Left renal pelvis (tissue), 4 donors: ENCODE measurements around the gene TMEM235. TPM values are rescaled to one million over a fixed set of nuclear protein-coding genes. Genes with fewer than 3 reads are reported as not detected.
"Not testable (repeated sequence)": the region's sequence is repeated elsewhere in the genome, so short reads cannot be mapped to it uniquely, and the experiment has no call there.

Experiments
- DNase-seq, 4 donors: peaks; one replicate each; pipeline ENCODE4 v3.0.0-alpha.2; 2013; ENCODE audit warnings: low read depth in 4 of 4, low spot score in 3 of 4
- polyA plus RNA-seq, 4 donors: library from polyadenylated mRNA; unstranded; fragments of 120-200 nt; gene quantifications; one replicate each; pipeline ENCODE4 v1.2.1, GENCODE V29; 2013; ENCODE audit not compliant: insufficient read length in 4 of 4

Gene TMEM235
- polyA plus RNA-seq, 4 donors, result not detected

DNA sequence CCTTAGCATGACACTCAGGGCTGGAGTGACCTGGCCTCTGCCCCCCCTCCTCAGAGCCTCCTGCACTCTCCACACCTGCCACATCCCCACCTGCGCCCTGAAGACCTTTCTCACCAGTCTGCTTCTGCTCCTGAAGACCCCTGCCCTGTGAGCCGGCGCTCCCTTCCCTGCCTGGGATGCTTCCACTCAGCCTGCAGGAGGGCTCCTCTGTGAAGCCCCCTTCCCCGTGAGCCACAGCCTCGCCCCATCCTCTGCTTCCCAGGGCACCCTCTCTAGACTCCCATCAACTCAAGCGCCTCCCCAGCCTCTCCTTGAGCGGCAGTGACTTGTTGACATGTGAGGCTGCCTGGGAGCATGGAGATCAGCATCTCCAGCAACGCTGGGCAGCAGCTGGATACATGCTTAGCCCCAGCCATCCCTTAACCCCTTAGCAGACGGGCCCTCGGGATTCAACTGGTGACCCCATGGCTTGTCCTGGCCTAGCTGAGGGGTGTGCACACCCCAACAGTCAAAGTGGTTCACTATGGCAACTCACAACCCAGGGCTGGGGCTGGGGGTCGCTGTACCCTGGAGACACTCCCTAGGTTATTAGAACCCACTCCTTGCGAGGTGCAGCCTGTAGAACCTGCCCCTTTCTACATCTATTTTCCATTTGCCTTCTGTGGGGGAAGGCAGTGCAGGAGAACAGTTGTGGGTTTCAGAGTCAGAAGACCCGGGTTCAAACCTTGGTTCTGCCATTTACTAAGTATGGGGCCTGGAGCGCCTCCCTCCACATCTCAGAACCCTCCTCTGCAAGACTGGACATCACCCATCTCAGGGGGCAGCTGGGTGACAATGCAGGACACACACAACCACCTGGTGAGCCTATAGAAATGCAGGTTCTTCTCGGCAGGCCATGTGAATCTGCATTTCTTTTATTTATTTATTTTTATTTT, 21.5 kb downstream of the TMEM235 start:
- no peak for DNase-seq

DNA sequence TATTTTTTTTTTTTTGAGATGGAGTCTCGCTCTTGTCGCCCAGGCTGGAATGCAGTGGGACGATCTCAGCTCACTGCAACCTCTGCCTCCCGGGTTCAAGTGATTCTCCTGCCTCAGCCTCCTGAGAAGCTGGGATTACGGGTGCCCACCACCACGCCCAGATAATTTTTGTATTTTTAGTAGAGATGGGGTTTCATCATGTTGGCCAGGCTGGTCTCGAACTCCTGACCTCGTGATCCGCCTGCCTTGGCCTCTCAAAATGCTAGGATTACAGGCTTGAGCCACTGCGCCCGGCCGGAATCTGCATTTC, 22.2 kb downstream of the TMEM235 start:
- not testable (repeated sequence) for DNase-seq

DNA sequence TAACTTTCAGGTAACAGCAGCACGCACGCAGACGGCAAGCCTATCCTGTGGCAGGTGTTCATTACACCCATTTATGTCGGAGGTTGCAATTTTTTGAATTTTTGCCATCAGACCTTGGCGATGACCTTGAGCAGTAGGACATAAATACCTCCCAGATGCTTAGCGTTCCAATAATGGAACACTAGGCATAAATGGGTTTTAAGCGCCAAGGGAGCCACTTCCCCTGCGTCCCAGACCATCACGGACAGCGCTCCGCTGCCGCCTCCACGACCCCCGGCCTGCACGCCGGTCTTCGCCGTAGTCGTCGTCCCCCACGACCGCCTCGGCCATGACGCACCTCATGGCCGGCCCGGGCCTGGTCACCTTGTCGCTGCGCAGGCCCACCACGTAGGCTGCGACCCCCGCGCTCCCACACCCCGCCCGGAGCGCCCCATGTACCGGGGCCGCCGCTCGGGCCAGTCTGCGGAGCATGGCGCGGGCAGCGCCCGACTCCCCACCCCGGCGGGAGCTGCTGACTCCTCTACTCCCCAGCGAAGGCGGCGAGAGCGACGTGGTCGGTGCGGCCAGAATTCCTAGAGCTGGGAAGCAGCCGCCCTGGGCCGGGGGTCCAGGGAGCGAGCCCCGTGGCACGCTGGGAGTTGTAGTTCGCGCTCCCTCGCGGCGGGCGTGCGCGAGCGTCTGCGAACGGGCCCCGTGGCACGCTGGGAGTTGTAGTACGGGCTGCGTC, 22.7 kb downstream of the TMEM235 start:
- peak; percentile 71 to 81 (median 78) for DNase-seq

DNA sequence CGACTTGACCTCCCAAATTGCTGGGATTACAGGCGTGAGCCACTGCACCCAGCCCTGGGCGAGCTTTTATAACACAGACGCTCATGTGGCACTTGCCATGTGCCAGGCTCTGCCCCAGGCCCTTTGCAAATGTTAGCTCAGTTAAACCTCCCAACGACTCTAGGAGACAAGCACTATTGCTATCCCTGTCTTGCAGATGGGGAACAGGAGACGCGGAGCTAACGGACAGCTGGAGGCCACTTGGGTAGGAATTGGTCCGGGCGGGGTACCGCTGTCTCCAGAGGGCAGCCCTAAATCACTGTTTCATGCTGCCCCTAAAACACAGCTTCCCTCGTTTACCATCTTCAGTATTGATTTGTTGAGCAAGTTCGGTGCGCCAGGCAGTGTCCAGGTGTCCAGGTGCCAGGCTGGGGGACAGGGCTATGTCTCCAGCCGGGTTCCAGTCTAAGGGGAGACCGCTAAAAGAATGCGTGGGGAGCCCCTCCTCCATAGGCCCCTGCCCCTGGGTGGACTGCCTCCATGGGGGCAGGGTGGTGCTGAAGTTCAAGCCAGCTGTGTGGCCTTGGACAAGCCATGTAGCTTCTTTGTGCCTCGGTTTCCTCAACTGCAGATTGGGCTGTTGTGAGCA, 23.7 kb downstream of the TMEM235 start:
- DNase-seq, result no peak

DNA sequence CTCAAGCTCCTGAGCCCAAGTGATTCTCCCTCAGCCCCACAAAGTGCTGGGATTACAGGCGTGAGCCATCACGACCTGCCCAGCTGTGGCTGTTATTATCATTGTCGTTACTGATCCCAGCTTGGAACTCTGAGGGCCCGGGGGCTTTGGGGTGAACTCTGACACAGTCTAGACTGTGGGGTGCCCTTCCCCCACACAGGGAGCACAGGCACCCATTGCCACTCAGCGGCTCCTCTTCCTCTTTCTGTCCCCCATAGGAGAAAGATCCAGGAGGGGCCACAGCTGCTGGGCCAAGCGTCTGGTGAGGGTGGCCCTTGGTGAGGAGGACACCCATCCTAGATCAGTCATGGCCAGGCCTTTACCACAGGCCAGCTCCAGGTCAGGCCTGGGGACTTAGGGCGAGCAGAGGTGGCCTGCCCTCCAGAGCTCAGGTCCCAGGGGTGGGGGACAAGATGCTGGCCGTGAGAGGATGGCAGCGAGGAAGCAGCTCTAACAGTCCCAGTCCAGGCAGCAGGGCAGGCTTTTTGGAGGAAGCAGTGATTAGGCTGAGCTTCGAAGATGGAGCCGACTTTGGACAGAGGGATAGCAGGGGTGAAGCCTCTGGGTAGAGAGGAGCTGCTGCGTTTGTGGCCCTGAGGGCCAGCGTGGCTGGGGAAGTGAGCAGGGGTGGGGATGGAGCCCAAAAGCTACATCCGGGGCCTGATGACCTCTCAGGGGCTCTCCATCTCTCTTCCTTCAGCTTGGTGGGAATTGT, 24.7 kb downstream of the TMEM235 start:
- DNase-seq, result no peak

DNA sequence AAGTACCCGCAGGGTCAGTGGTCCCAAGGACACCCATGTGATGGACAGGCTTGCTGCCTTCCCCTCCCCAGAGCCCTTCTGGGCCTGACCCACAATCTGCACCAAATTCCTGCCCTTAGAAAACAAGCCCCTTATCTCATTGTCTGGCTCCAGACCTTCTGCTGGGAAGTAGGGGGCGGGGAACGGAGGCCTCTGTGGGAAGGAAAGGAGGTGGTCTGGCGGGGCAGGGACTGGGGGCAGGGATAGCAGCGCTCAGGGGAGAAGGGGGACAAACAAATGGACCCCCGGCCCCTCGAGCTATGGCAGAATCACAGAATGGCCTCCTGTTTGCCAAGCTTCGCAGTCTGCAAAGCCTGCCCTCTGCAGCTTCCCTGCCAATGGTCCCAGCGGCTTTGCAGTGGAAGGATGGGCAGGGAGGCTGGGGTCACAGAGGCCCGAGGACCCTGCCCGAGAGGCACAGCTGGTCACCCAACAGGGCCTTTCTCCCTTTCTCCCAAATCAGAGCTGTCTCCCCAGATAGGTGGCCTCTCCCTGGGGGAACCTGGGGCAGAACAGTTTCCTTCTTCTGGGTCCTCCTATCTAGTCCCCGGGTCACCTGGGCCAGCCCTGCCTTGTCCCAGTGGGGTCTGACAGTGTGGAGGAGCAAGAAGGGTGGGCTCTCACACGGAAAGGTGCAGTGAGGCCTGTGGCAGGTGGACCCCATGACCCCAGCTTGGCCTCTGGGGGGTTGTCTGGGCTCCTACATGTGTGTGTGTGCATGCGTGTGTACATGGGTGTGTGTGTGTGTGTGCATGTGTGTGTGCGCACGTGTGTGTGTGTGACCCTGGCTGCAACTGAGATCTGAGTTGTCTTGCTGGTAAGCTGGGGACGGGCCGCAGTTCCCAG, 25.5 kb downstream of the TMEM235 start:
- DNase-seq, result no peak

DNA sequence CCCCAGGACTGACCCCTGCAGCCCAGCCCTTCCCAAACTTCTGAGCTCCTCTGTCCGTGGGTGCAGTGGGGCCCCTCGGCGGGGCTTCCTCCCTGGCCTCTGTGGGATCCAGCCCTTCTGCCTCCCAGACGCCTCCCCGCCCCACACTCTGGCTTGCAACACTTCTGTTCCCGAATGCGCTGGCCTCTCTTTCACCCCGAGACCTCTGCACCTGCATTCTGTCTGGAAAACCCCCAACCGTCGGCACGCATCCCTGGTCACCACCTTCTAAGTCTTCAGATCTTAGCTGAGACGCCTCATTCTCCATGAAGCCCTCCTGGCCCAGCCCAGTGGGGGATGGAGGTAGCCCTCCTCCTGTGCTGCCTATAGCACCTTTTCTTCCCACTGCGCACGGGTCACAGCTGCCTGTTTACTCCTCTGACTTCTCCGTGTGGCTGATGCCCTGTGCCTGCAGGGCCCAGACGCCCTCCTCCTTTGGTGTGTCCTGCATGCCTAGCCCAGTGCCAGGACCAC, 26.4 kb downstream of the TMEM235 start:
- DNase-seq, result no peak

DNA sequence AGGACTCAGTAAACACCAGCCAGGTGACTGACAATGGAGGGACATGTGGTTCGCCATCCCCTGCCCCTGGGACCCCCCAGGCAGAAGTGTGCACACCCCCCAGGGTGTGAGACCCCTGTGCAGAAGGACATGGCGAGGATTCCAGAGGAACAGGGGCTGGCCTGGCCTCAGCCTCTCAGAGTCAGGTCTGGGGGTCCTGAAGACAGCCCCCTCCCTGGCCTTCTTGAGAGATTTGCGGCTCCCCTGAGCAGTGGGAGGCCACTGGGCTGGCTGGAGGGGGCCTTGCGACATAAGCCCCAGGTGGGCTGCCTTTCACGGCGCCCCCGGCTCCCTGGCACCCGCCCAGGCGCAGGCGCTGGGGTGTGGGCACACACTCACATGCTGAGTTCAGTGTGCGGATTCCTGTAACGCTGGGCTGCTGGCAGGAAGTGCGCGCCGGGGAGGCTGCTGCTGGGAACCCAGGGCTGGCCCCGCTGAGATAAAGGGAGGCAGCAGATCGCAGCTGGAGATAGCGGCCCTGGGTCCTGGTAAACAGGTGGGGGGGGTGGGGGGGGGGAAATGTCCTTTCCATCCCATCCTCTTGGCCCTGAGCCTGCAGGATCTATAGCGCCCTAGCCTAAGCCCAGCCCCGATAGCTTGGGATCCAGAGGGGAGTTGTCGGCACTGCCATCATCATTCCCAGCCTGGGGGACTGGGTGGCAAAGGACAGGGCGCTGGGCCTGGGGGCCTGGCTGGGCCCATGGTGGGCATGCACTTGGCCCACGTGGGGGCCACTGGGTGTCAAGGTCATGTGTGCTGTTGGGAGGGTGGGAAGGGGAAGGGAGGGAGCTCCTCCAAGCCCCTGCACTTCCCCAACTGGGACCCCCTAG, 27.1 kb downstream of the TMEM235 start:
- no peak for DNase-seq

DNA sequence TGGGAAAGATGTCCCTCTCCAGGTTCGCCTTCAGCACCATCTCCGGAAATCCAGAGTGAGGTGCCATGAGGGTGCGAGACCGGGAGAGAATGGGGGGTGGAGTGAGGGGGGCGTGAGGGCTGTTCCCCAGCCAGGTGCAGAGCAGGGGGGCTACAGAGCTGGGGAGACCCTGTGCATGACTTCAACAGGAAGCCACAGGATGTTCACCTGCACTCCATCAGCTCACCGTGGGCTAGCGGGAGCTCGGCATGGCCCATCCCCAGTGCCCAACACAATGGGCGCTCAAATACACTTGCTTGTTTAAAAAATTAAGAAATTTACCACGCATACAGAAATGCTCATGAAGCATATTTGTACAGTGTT, 27.7 kb downstream of the TMEM235 start:
- DNase-seq, result no peak

DNA sequence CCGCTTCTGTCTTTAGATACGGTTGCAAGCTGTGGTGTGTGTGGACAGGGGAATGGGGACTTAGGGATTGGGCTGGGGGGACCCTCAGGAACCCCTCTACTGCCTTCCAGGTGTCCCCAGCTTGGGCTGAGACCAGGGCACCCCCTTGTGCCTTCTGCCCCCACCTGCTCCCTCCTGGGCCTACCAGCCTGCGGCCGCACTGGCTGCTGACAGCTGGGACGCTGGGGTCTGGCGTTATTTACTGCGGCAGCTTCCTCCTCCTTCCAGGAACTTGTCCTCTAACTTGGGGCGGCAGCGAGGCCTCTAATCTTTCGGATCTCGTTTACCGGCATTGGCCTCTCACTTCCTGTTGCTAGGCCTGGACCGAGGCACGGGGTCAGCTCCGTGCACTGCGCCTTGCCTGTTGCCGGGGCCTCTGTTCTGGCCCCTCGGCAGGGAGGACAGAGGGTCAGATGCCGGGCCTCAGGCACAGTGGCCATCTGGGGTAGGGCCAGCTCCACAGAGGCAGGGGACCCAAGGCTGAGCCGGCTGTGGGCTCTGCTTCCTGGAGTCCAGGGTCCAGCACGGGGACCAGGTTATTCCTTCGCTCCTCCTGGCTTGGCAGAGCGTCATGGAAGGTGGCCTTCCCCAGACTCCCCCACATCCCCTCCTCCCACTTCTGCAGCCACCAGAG, 31.8 kb downstream of the TMEM235 start:
- DNase-seq, result no peak

DNA sequence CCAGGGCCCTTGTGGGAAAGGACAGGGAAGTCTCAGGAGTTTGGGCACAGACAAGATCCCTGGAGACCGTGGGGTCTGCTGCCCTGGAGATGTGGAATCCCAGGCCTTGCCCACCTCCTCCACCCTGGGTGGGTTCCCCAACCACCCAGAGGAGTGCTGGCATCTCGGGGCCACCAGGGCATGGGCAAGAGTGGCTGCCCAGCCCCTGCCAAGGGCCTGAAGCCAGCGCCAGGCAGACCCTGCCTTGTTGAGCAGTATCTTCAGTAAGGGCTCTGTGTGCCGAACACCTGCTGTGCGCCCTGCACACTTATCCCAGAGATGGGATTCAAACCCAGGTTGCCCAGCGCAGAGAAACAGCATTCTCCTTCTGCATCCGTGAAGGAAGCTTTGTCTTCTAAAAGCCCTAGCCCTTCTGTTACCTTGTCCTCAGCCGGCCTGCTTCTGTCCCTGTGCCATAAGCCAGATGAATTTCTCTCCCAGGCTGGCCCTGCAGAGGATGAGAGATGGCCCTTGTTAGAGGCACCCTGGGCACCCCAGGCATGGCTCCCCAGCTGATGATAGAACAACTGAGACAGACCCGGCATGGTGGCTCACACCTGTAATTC, 32.4 kb downstream of the TMEM235 start:
- no peak for DNase-seq

DNA sequence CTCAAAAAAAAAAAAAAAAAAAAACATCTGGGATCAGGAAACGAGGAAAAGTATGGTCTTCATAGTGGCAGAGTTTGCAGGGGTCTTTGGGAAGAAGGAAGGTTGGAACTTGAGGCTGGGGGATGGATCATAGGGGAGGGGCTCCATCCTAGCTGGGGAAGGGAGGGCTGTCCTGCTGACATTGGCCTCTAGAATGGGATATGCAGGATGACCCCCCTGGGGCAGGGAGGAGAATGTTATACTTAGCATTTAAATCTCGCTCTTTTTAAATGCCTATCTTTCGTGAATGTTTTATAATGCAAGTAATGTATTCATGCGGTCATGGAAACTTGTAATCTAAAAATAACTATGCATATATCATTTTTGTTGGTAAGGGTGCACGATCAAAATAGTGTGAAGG, 33.2 kb downstream of the TMEM235 start:
- DNase-seq, result no peak

DNA sequence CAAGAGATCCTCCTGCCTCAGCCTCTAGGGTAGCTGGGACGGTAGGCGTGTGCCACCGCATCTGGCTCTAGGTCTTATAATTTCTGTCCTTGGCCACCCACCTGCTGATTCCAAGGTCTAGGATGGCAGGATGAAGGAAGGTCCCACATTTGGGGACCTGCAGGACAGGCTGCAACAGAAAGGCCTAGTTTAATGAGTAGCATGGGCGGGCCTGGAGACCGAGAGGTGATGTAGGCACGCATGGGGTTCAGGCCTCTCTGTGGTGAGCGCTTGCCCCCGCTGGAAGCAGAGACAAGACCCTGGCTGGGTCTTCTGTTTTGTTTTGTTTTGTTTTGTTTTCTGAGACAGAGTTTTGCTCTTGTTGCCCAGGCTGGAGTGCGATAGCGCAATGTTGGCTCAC, 33.7 kb downstream of the TMEM235 start:
- DNase-seq, result no peak

DNA sequence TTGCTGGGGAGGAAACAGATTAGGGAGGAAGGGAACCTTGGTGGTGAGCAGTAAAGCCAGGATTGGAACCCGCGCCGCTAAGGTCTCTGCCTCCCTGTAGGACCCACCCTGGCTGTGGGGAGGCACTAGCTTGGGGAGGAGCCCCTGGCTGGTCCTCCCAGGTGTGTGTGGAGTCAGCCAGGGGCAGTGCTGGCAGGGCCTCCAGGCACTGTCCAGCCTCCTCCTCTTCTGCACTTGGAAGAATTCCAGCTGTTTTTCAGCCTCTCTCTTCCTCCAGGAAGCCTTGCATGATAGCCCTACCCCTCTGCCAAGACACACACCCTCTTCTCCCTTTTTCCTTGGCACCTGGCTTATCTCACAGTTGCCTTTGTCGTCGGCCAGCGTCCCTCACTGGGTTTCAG, 34.8 kb downstream of the TMEM235 start:
- DNase-seq, result no peak

DNA sequence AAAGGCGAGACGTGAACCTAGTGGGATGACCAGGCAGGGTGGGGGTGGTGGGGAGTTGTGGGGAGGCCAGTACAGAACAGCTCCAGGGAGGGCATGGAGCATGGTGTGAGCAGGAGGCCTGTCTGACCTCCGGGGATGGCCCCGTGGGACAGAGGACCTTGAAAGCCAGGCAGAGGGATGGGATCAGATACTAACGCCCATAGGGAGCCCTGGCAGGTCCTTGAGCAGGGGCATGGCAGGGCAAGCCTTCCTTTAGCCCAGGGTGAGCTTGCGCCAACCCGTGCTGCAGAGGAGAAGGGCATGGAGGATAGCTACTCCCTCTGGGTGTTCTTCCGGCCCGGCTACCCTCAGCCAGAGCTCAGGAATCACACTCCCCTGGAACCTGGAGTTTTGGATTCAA, 35.3 kb downstream of the TMEM235 start:
- DNase-seq, result no peak

DNA sequence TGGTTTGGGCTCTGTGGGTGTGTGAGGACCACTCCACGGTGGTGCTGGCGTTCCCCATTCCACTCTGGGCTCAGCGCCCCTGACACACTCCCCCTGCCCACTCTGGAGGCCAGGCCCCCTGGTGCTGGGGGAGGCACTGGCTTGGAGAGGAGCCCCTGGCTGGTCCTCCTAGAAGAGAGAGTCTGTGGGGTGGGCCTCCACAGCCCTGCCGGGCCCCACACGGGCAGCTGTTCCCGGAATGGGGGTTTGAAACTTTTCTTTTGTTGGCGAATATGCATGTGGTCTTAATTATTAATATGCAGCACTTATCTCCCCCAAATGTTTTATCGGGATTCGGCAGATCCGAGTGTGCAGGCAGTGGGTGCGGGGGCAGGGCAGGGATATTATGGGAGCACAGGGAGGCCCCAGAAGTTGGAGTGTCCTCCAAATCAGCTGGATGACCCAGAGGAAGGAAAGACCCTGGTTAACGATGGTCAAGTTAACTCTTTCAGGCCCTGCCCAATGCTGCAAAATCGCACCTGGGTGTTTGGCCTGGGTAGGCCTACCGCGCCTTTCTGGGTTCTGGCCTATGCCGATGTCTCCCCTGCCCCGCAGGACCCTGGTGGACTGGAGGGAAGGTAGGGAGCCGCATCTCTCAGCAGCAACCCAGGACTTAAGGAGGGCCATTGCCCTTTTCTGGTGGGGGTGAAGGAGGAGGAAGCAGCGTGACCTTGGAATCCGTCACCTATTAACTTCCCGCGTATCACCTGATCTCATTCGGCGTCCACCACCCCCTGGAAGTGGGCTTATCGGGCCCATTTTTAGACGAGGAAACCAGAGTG, 36.0 kb downstream of the TMEM235 start:
- no peak for DNase-seq
